Sigmoid colon (tissue), 7 donors: ENCODE results near the gene CDC42BPA. TPM values are rescaled to one million over a fixed set of nuclear protein-coding genes. Genes with fewer than 3 reads are reported as not detected.
A peak's percentile ranks its signal among the peaks of the same experiment; 100 is the strongest.

Experiments used
- DNase-seq: peaks from one replicate; pipeline ENCODE4 v3.0.0-alpha.2; 2019
- H3K27ac ChIP-seq, 4 donors: fragments of 200-600 bp; sonication (generic); one replicate each; pipeline ENCODE4 v1.5.1; 2016 to 2019; ENCODE audit warnings: mild to moderate bottlenecking in 1 of 4
- H3K27me3 ChIP-seq, 3 donors: fragments of 200-600 bp; sonication (generic); one replicate each; pipeline ENCODE4 v1.5.1; 2019; ENCODE audit warnings: mild to moderate bottlenecking in 1 of 3
- H3K36me3 ChIP-seq, 4 donors: fragments of 200-600 bp; sonication (generic); one replicate each; pipeline ENCODE4 v1.5.1; 2016 to 2019
- H3K4me1 ChIP-seq, 4 donors: fragments of 200-600 bp; sonication (generic); one replicate each; pipeline ENCODE4 v1.5.1; 2017 to 2019
- H3K4me3 ChIP-seq, 4 donors: fragments of 200-600 bp; sonication (generic); one replicate each; pipeline ENCODE4 v1.5.1; 2017 to 2019; ENCODE audit warnings: mild to moderate bottlenecking in 2 of 4, moderate library complexity in 1 of 4
- H3K9me3 ChIP-seq, 4 donors: fragments of 200-600 bp in 3 of 4; sonication (generic) in 3 of 4; one replicate each; pipeline versions ENCODE4 v1.5.1 to v1.6.1; 2013 to 2019
- EP300 ChIP-seq, 4 donors: sonication (generic); formaldehyde crosslinking; IDR thresholded peaks; one replicate each; pipeline ENCODE4 v1.6.1; 2017; ENCODE audit warnings: antibody characterized with exemption in 4 of 4
- POLR2A ChIP-seq, 2 donors: fragments of 450-650 bp; IDR thresholded peaks; one replicate each; pipeline ENCODE4 v1.6.1; 2016; ENCODE audit warnings: antibody characterized with exemption in 2 of 2, mild to moderate bottlenecking in 2 of 2, moderate library complexity in 2 of 2
- POLR2AphosphoS5 ChIP-seq, 4 donors: sonication (generic); formaldehyde crosslinking; IDR thresholded peaks; one replicate each; pipeline ENCODE4 v1.6.1; 2017; ENCODE audit warnings: antibody characterized with exemption in 4 of 4
- WGBS, 2 donors: extraction: QIAGEN DNeasy Blood & Tissue Kit; methylation state at CpG; one replicate each; pipeline ENCODE4 v1.1.7; 2013; 5-methylcytosine and 5-hydroxymethylcytosine counted together
- intact Hi-C: fragments of 100-400 bp; cut with DNase I; formaldehyde crosslinking; loops from one replicate; pipeline ENCODE4 v1.15.1; 2023
- polyA plus RNA-seq, 3 donors: library from polyadenylated mRNA; stranded (reverse); fragments of 200-250 nt; gene quantifications; one replicate each; pipeline ENCODE4 v1.2.3, GENCODE V29; 2013
- total RNA-seq, 4 donors: library from RNA; depleted of rRNA; stranded (reverse); fragments of >200 nt; gene quantifications; one replicate each; pipeline ENCODE4 v1.1.0, GENCODE V29; 2016
- TF ChIP-seq, protein P1 (sequence below), 4 experiments: fragments of 450-650 bp in 3 of 4; fragments of 200-600 bp in 1 of 4; IDR thresholded peaks; one replicate each; pipeline ENCODE4 v1.5.1; 2016 to 2019; ENCODE audit warnings: antibody characterized with exemption in 4 of 4, mild to moderate bottlenecking in 3 of 4, moderate library complexity in 2 of 4
- donor health status: healthy with polysubstance abuse.
- donor health status: Bipolar disorder and iron deficiency.
- donor health status: healthy.

CDC42BPA gene
- total and polyA plus RNA-seq, 7 donors: 8.4 to 93.6 (median 60.8) TPM

DNA sequence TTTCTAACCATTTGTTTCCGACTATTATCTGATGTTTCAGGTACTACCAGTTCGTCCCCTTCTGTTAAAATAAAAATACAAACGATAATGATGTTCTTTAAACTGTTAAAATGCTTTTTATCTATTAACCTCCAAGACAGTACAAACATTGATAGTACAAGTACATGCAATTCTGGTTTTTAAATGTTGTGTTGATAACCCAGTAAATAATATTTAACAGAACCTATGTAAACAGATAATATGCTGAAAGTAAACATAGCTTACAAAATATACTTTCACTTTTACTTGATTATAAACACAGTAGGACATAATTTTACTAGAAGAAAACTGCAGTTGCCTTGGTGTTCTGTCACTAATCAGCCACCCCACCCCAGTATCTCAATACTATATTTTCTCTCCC is 301.3 kb downstream of the CDC42BPA start:
- H3K36me3 ChIP-seq: peaks cover 0 to 68% (median 7%) of the 10 kb centered on the region in 4 donors
- H3K9me3 ChIP-seq: no peaks in the 10 kb centered on the region
- no peak for DNase-seq
- H3K4me1 ChIP-seq: no peaks in the 10 kb centered on the region
- no peaks in the 10 kb centered on the region for H3K27me3 ChIP-seq
- no peak overlapping the region for H3K4me3 ChIP-seq
- intact Hi-C loops: no loop called here
- TF ChIP-seq EP300 (IDR thresholded peaks at IDR 0.05) (no peak), POLR2A (IDR thresholded peaks at IDR 0.05) (no peak), POLR2AphosphoS5 (IDR thresholded peaks at IDR 0.05) (no peak)
- TF ChIP-seq, protein P1, sequence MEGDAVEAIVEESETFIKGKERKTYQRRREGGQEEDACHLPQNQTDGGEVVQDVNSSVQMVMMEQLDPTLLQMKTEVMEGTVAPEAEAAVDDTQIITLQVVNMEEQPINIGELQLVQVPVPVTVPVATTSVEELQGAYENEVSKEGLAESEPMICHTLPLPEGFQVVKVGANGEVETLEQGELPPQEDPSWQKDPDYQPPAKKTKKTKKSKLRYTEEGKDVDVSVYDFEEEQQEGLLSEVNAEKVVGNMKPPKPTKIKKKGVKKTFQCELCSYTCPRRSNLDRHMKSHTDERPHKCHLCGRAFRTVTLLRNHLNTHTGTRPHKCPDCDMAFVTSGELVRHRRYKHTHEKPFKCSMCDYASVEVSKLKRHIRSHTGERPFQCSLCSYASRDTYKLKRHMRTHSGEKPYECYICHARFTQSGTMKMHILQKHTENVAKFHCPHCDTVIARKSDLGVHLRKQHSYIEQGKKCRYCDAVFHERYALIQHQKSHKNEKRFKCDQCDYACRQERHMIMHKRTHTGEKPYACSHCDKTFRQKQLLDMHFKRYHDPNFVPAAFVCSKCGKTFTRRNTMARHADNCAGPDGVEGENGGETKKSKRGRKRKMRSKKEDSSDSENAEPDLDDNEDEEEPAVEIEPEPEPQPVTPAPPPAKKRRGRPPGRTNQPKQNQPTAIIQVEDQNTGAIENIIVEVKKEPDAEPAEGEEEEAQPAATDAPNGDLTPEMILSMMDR (IDR thresholded peaks at IDR 0.05): no peak
- 37 to 78% methylated on average over 3 of the region's 3 CpGs for WGBS, 2 donors
- no peak overlapping the region for H3K27ac ChIP-seq

GRCh38 chr1:227010645-227011044 is 307.6 kb downstream of the CDC42BPA start:
- Histone ChIP-seq H3K27me3 (no peaks in the 10 kb centered on the region), H3K27ac (no peak overlapping the region), H3K9me3 (no peaks in the 10 kb centered on the region), H3K4me3 (no peak overlapping the region), H3K4me1 (no peaks in the 10 kb centered on the region), H3K36me3 (peaks cover 0 to 26% (median 3%) of the 10 kb centered on the region in 4 donors)
- DNase-seq: no peak
- intact Hi-C loops: no loop called here
- WGBS, 2 donors: 51 to 86% methylated on average over 5 of the region's 5 CpGs
- TF ChIP-seq, protein P1 (IDR thresholded peaks at IDR 0.05): peak in 1 of 4 experiments; percentile 14
- no peak for TF ChIP-seq POLR2A (IDR thresholded peaks at IDR 0.05)

GRCh38 chr1:227009937-227010336 is 308.4 kb downstream of the CDC42BPA start:
- H3K27me3 ChIP-seq: no peaks in the 10 kb centered on the region
- no peaks in the 10 kb centered on the region for H3K4me1 ChIP-seq
- no peaks in the 10 kb centered on the region for H3K9me3 ChIP-seq
- peaks cover 0 to 22% (median 3%) of the 10 kb centered on the region in 4 donors for H3K36me3 ChIP-seq
- H3K27ac ChIP-seq: no peak overlapping the region
- no peak overlapping the region for H3K4me3 ChIP-seq
- intact Hi-C loops: no loop called here
- TF ChIP-seq, protein P1 (IDR thresholded peaks at IDR 0.05): no peak
- TF ChIP-seq POLR2AphosphoS5 (IDR thresholded peaks at IDR 0.05) (no peak), POLR2A (IDR thresholded peaks at IDR 0.05) (no peak), EP300 (IDR thresholded peaks at IDR 0.05) (no peak)
- DNase-seq: no peak

DNA sequence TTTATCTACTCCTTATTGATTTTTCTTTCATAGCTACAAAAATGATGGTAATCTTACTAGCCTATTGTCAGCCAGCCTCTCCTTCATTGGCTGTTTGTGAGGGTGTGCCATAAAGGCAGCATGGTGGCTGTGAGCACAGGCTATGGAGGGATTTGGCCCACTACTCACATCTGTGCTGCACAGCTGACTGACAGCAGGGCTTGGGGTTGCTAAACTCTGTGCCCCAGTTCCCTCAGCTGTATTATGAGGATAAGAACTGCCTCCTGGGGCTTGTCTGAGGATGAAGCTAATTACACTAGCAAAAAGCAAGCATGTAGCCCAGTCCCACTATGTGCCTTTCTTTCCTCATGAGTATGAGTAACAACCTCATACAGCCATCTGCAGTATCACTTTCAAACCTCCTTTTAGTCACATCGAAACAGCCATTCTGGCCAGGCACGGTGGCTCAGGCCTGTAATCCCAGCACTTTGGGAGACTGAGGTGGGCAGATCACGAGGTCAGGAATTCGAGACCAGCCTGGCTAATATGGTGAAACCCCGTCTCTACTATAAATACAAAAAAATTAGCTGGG is 312.0 kb downstream of the CDC42BPA start:
- no peak overlapping the region for H3K4me3 ChIP-seq
- TF ChIP-seq, protein P1 (IDR thresholded peaks at IDR 0.05): no peak
- no peak for TF ChIP-seq EP300 (IDR thresholded peaks at IDR 0.05)
- TF ChIP-seq POLR2AphosphoS5 (IDR thresholded peaks at IDR 0.05): no peak
- no peak for TF ChIP-seq POLR2A (IDR thresholded peaks at IDR 0.05)
- no peak for DNase-seq
- intact Hi-C loops: no loop called here
- no peak overlapping the region for H3K27ac ChIP-seq
- WGBS, 2 donors: 91 to 96% methylated on average over 5 of the region's 5 CpGs
- no peaks in the 10 kb centered on the region for H3K4me1 ChIP-seq
- no peaks in the 10 kb centered on the region for H3K27me3 ChIP-seq
- no peaks in the 10 kb centered on the region for H3K9me3 ChIP-seq
- H3K36me3 ChIP-seq: peaks cover 4 to 43% (median 9%) of the 10 kb centered on the region in 4 donors

DNA sequence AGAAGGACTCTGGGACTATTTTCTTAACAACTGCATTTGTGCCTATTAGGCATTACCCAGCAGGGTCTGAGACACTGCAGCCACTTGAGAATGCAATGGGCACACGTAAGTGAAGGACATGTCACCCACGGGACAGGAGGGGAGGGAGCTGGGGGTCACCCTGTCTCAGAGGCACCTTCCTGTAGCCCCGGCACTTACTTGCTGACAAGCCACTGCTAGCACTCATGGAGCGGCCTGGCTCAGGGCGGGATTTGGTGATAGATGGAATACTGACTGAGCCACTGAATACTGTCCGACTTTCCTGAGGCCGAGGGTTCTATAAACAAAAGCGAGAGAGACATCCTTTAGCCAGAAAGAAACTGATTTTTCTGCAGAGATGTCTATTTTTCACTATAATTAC is 313.5 kb downstream of the CDC42BPA start:
- 94 to 96% methylated on average over 8 of the region's 8 CpGs for WGBS, 2 donors
- H3K27me3 ChIP-seq: no peaks in the 10 kb centered on the region
- H3K27ac ChIP-seq: no peak overlapping the region
- H3K36me3 ChIP-seq: peaks cover 4 to 46% (median 12%) of the 10 kb centered on the region in 4 donors
- no peak overlapping the region for H3K4me3 ChIP-seq
- peaks cover 0 to 2% (median 0%) of the 10 kb centered on the region in 4 donors for H3K4me1 ChIP-seq
- TF ChIP-seq, protein P1 (IDR thresholded peaks at IDR 0.05): no peak
- no peak for TF ChIP-seq POLR2AphosphoS5 (IDR thresholded peaks at IDR 0.05)
- no peak for TF ChIP-seq EP300 (IDR thresholded peaks at IDR 0.05)
- TF ChIP-seq POLR2A (IDR thresholded peaks at IDR 0.05): no peak
- DNase-seq: no peak
- intact Hi-C loops: no loop called here
- H3K9me3 ChIP-seq: no peaks in the 10 kb centered on the region
